Measurements from ENCODE around the gene C11orf86.

- TF ChIP-seq POLR2A (IDR thresholded peaks at IDR 0.05; ENCODE audit: control extremely low read depth in 1 of 2, low read depth in 2 of 2, low read length in 2 of 2) = no peak
- TF ChIP-seq KDM1A (IDR thresholded peaks at IDR 0.05; ENCODE audit: borderline replicate concordance, low read length) = no peak
- TF ChIP-seq, protein P1, sequence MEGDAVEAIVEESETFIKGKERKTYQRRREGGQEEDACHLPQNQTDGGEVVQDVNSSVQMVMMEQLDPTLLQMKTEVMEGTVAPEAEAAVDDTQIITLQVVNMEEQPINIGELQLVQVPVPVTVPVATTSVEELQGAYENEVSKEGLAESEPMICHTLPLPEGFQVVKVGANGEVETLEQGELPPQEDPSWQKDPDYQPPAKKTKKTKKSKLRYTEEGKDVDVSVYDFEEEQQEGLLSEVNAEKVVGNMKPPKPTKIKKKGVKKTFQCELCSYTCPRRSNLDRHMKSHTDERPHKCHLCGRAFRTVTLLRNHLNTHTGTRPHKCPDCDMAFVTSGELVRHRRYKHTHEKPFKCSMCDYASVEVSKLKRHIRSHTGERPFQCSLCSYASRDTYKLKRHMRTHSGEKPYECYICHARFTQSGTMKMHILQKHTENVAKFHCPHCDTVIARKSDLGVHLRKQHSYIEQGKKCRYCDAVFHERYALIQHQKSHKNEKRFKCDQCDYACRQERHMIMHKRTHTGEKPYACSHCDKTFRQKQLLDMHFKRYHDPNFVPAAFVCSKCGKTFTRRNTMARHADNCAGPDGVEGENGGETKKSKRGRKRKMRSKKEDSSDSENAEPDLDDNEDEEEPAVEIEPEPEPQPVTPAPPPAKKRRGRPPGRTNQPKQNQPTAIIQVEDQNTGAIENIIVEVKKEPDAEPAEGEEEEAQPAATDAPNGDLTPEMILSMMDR (IDR thresholded peaks at IDR 0.05; ENCODE audit: control extremely low read depth in 1 of 3, insufficient read depth in 1 of 3, low read depth in 1 of 3, low read length in 3 of 3) = no peak
- no peak for TF ChIP-seq ZNF274 (IDR thresholded peaks at IDR 0.05; ENCODE audit: borderline replicate concordance, extremely low read depth, low read length)
- TF ChIP-seq BCL11A (IDR thresholded peaks at IDR 0.05; ENCODE audit: low read depth in 2 of 2, low read length in 2 of 2) = no peak
- no peak for TF ChIP-seq CEBPB (IDR thresholded peaks at IDR 0.05; ENCODE audit: low read depth, low read length)
- TF ChIP-seq, protein P2, sequence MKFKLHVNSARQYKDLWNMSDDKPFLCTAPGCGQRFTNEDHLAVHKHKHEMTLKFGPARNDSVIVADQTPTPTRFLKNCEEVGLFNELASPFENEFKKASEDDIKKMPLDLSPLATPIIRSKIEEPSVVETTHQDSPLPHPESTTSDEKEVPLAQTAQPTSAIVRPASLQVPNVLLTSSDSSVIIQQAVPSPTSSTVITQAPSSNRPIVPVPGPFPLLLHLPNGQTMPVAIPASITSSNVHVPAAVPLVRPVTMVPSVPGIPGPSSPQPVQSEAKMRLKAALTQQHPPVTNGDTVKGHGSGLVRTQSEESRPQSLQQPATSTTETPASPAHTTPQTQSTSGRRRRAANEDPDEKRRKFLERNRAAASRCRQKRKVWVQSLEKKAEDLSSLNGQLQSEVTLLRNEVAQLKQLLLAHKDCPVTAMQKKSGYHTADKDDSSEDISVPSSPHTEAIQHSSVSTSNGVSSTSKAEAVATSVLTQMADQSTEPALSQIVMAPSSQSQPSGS (IDR thresholded peaks at IDR 0.05; ENCODE audit: low read length) = no peak
- no peak for TF ChIP-seq RAD21 (IDR thresholded peaks at IDR 0.05 in 1 of 2, conservative IDR thresholded peaks at IDR 0.05 in 1 of 2; ENCODE audit: low read depth in 2 of 2, low read length in 2 of 2)
- no peak for TF ChIP-seq MAFK (IDR thresholded peaks at IDR 0.05; ENCODE audit: low read depth, low read length)
- no peak for TF ChIP-seq CREB1 (IDR thresholded peaks at IDR 0.05)
- no peak for TF ChIP-seq CHD1 (IDR thresholded peaks at IDR 0.05; ENCODE audit: low read depth, low read length)
- no peak for TF ChIP-seq SIRT6 (IDR thresholded peaks at IDR 0.05; ENCODE audit: low read length)
- TF ChIP-seq, protein P3, sequence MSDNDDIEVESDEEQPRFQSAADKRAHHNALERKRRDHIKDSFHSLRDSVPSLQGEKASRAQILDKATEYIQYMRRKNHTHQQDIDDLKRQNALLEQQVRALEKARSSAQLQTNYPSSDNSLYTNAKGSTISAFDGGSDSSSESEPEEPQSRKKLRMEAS (IDR thresholded peaks at IDR 0.05) = no peak
Observed at GRCh38 chr11:66986178-66986545, 11.1 kb downstream of the C11orf86 start.
